H9 (cell line): ENCODE measurements around the gene OR9G4. TPM values are rescaled to one million over a fixed set of nuclear protein-coding genes. Genes with fewer than 3 reads are reported as not detected.

Experiments
- DNase-seq: peaks from one replicate; pipeline ENCODE4 v3.0.0-alpha.2; 2017
- H2AFZ ChIP-seq: one replicate; pipeline ENCODE4 v1.6.1; 2013; ENCODE audit warnings: mild to moderate bottlenecking, low read length, control low read depth, moderate library complexity
- H2AK5ac ChIP-seq: 2 replicates; pipeline ENCODE4 v1.6.1; 2013; ENCODE audit warnings: low read length, control low read depth, mixed read lengths; ENCODE audit not compliant: insufficient read length
- H2BK120ac ChIP-seq: one replicate; pipeline ENCODE4 v1.6.1; 2013; ENCODE audit warnings: low read depth, mild to moderate bottlenecking, low read length, control low read depth, inconsistent platforms; ENCODE audit not compliant: poor library complexity, severe bottlenecking
- H2BK12ac ChIP-seq: 2 replicates; pipeline ENCODE4 v1.6.1; 2013; ENCODE audit warnings: low read length, control low read depth, mixed read lengths, low read depth; ENCODE audit not compliant: insufficient read length
- H2BK15ac ChIP-seq: 2 replicates; pipeline ENCODE4 v1.6.1; 2013; ENCODE audit warnings: low read depth, low read length, control low read depth
- H2BK20ac ChIP-seq: one replicate; pipeline ENCODE4 v1.6.1; 2013; ENCODE audit warnings: low read depth, mild to moderate bottlenecking, low read length, control low read depth, inconsistent platforms; ENCODE audit not compliant: poor library complexity, severe bottlenecking
- H2BK5ac ChIP-seq: 2 replicates; pipeline ENCODE4 v1.6.1; 2013; ENCODE audit warnings: low read length, control low read depth, mixed read lengths; ENCODE audit not compliant: insufficient read length
- H3K14ac ChIP-seq: 2 replicates; pipeline ENCODE4 v1.6.1; 2013; ENCODE audit warnings: low read length, control low read depth; ENCODE audit not compliant: insufficient read depth
- H3K18ac ChIP-seq: 2 replicates; pipeline ENCODE4 v1.6.1; 2013; ENCODE audit warnings: low read depth, mild to moderate bottlenecking, mixed read lengths, low read length, control low read depth; ENCODE audit not compliant: insufficient read length
- H3K23ac ChIP-seq: 2 replicates; pipeline ENCODE4 v1.6.1; 2013; ENCODE audit warnings: low read length, control low read depth, mixed read lengths, low read depth; ENCODE audit not compliant: insufficient read length
- H3K23me2 ChIP-seq: 2 replicates; pipeline ENCODE4 v1.6.1; 2013; ENCODE audit warnings: low read depth, mild to moderate bottlenecking, mixed read lengths, low read length, control low read depth; ENCODE audit not compliant: insufficient read length, poor library complexity, severe bottlenecking
- H3K27ac ChIP-seq: 2 replicates; pipeline ENCODE4 v1.5.1; 2013; ENCODE audit warnings: low read length, control low read depth, mixed read lengths, low read depth; ENCODE audit not compliant: insufficient read length
- H3K27me3 ChIP-seq: 2 replicates; pipeline ENCODE4 v1.6.1; 2013; ENCODE audit warnings: low read length, control low read depth, inconsistent platforms; ENCODE audit not compliant: insufficient read depth
- H3K4ac ChIP-seq: 2 replicates; pipeline ENCODE4 v1.6.1; 2013; ENCODE audit warnings: low read depth, mild to moderate bottlenecking, control low read depth, inconsistent platforms, low read length, moderate library complexity
- H3K4me1 ChIP-seq: 2 replicates; pipeline ENCODE4 v1.6.1; 2013; ENCODE audit warnings: low read length, control low read depth, inconsistent platforms; ENCODE audit not compliant: insufficient read depth
- H3K4me2 ChIP-seq: 2 replicates; pipeline ENCODE4 v1.6.1; 2013; ENCODE audit warnings: low read length, control low read depth, mixed read lengths; ENCODE audit not compliant: insufficient read length, insufficient read depth
- H3K56ac ChIP-seq: 2 replicates; pipeline ENCODE4 v1.6.1; 2013; ENCODE audit warnings: low read depth, mild to moderate bottlenecking, mixed read lengths, low read length, control low read depth; ENCODE audit not compliant: insufficient read length
- H3K79me1 ChIP-seq: 2 replicates; pipeline ENCODE4 v1.6.1; 2013; ENCODE audit warnings: low read depth, mild to moderate bottlenecking, moderate library complexity, low read length, control low read depth, inconsistent platforms; ENCODE audit not compliant: insufficient read depth, poor library complexity, severe bottlenecking
- H3K79me2 ChIP-seq: 2 replicates; pipeline ENCODE4 v1.6.1; 2013; ENCODE audit warnings: low read length, control low read depth, inconsistent platforms; ENCODE audit not compliant: insufficient read depth
- H3K9ac ChIP-seq: 2 replicates; pipeline ENCODE4 v1.6.1; 2013; ENCODE audit warnings: low read length, control low read depth, mixed read lengths; ENCODE audit not compliant: insufficient read length; ENCODE audit errors: extremely low read depth
- H3K9me3 ChIP-seq: one replicate; pipeline ENCODE4 v1.6.1; 2013; ENCODE audit warnings: low read depth, low read length, inconsistent platforms; ENCODE audit not compliant: control insufficient read depth
- H3T11ph ChIP-seq: one replicate; pipeline ENCODE4 v1.6.1; 2013; ENCODE audit warnings: mild to moderate bottlenecking, low read length, control low read depth, inconsistent platforms
- H4K20me1 ChIP-seq: one replicate; pipeline ENCODE4 v1.6.1; 2013; ENCODE audit not compliant: control insufficient read depth, insufficient read length, insufficient read depth
- H4K5ac ChIP-seq: 2 replicates; pipeline ENCODE4 v1.6.1; 2013; ENCODE audit warnings: low read depth, mild to moderate bottlenecking, mixed read lengths, low read length, control low read depth; ENCODE audit not compliant: insufficient read length
- H4K8ac ChIP-seq: replicated peaks from 2 replicates; pipeline ENCODE4 v1.6.1; 2013; ENCODE audit warnings: low read length, control low read depth, mixed read lengths, low read depth; ENCODE audit not compliant: insufficient read length
- H4K91ac ChIP-seq: 2 replicates; pipeline ENCODE4 v1.6.1; 2013; ENCODE audit warnings: low read depth, mild to moderate bottlenecking, moderate library complexity, mixed read lengths, low read length, control low read depth; ENCODE audit not compliant: insufficient read length
- H3K27ac Mint-ChIP-seq, 3 experiments: 2 replicates in 2 of 3; 3 replicates in 1 of 3; pipeline ENCODE4 v1.8.0; 2020 to 2021; ENCODE audit warnings: mixed read lengths in 3 of 3, mild to moderate bottlenecking in 1 of 3, moderate library complexity in 1 of 3
- H3K27me3 Mint-ChIP-seq: 2 replicates; pipeline ENCODE4 v1.8.0; 2021; ENCODE audit warnings: low read depth, mild to moderate bottlenecking, moderate library complexity, mixed read lengths
- H3K36me3 Mint-ChIP-seq, 3 experiments: 2 replicates in 2 of 3; 3 replicates in 1 of 3; pipeline ENCODE4 v1.8.0; 2020 to 2021; ENCODE audit warnings: low read depth in 3 of 3, mixed read lengths in 3 of 3; ENCODE audit not compliant: insufficient read depth in 1 of 3
- H3K4me1 Mint-ChIP-seq, 2 experiments: 2 replicates each; pipeline ENCODE4 v1.8.0; 2020; ENCODE audit warnings: mixed read lengths in 2 of 2
- H3K4me3 Mint-ChIP-seq, 2 experiments: 2 replicates in 1 of 2; 3 replicates in 1 of 2; pipeline ENCODE4 v1.8.0; 2020 to 2021; ENCODE audit warnings: mild to moderate bottlenecking in 2 of 2, mixed read lengths in 2 of 2, moderate library complexity in 1 of 2
- H3K9me3 Mint-ChIP-seq, 2 experiments: 2 replicates in 1 of 2; 3 replicates in 1 of 2; pipeline ENCODE4 v1.8.0; 2020; ENCODE audit warnings: mild to moderate bottlenecking in 2 of 2, mixed read lengths in 2 of 2, moderate library complexity in 1 of 2
- CTCF ChIP-seq: fragments of 200-600 bp; sonication (generic); conservative IDR thresholded peaks from 3 replicates; pipeline ENCODE4 v1.8.0; 2021; ENCODE audit warnings: antibody characterized with exemption, mild to moderate bottlenecking
- WGBS: extraction: QIAGEN DNeasy Blood & Tissue Kit; methylation state at CpG from one replicate; pipeline ENCODE4 v1.1.7; 2013; ENCODE audit warnings: missing lambda C conversion rate, low lambda C conversion rate, mixed read lengths; ENCODE audit not compliant: insufficient read length; ENCODE audit errors: extremely low coverage; 5-methylcytosine and 5-hydroxymethylcytosine counted together
- total RNA-seq: library from RNA; stranded (reverse); gene quantifications from 2 replicates; pipeline ENCODE4 v1.2.1, GENCODE V29; 2021

OR9G4 gene
- total RNA-seq, 1 experiment from 2014 or later: not detected

- no peaks in the 10 kb centered on the region for H3K79me1 ChIP-seq
- no peaks in the 10 kb centered on the region for H3K4me1 ChIP-seq
- no peak overlapping the region for H3K18ac ChIP-seq
- no peak overlapping the region for H2BK12ac ChIP-seq
- no peak overlapping the region for H2BK120ac ChIP-seq
- H2AK5ac ChIP-seq: no peak overlapping the region
- no peaks in the 10 kb centered on the region for H3K27me3 ChIP-seq
- H3K14ac ChIP-seq: 0 out of 2 replicates have a peak overlapping the region, but pooled peaks have one; percentile 20
- Mint-ChIP-seq H3K4me1 (peaks cover 10 to 25% of the 10 kb centered on the region in 2 experiments; a peak in 3 of 4 replicates), H3K9me3 (no peaks in the 10 kb centered on the region), H3K36me3 (no peaks in the 10 kb centered on the region; a peak in 1 of 7 replicates), H3K27ac (no peak overlapping the region; a peak in 1 of 7 replicates), H3K27me3 (no peaks in the 10 kb centered on the region), H3K4me3 (no peak overlapping the region)
- no peak overlapping the region for H4K91ac ChIP-seq
- H3K9me3 ChIP-seq: no peaks in the 10 kb centered on the region
- H3T11ph ChIP-seq: no peak overlapping the region
- no peak overlapping the region for H2BK20ac ChIP-seq
- DNase-seq: no peak
- no peak overlapping the region for H4K8ac ChIP-seq
- H3K9ac ChIP-seq: no peak overlapping the region
- H3K23ac ChIP-seq: no peak overlapping the region
- no CpG with 5 or more reads among the region's 10 CpGs for WGBS
- no peak overlapping the region for H2BK5ac ChIP-seq
- TF ChIP-seq CTCF: no peak
- no peak overlapping the region for H4K5ac ChIP-seq
- H3K79me2 ChIP-seq: no peaks in the 10 kb centered on the region
- no peak overlapping the region for H2AFZ ChIP-seq
- no peak overlapping the region for H3K56ac ChIP-seq
- H3K4me2 ChIP-seq: no peak overlapping the region
- no peak overlapping the region for H2BK15ac ChIP-seq
- no peak overlapping the region for H3K27ac ChIP-seq
- H3K4ac ChIP-seq: no peak overlapping the region
- H4K20me1 ChIP-seq: no peaks in the 10 kb centered on the region
- H3K23me2 ChIP-seq: no peaks in the 10 kb centered on the region
Observed at GRCh38 chr11:56700242-56700913, 48.1 kb downstream of the OR9G4 start.
